HepG2 (cell line): ENCODE data around the gene TMEM45A. TPM values are rescaled to one million over a fixed set of nuclear protein-coding genes. Genes with fewer than 3 reads are reported as not detected.

Experiments
- ATAC-seq: fragments of 200-7000 bp; cut with Tn5 transposase; 3 replicates; pipeline ENCODE4 v1.9.1; 2020; ENCODE audit warnings: mild to moderate bottlenecking, moderate library complexity
- BruUV-seq: library from RNA; stranded (reverse); fragments of 400-500 nt; replicated peaks from 2 replicates; lab custom pipeline; 2021; lab: Mats Ljungman, UMichigan
- CTCF ChIA-PET: fragments of 300-600 bp; formaldehyde crosslinking; extraction: SDS; loops from one replicate; lab custom pipeline; 2021; ENCODE audit warnings: low total read pairs, inconsistent platforms, low intra/inter-chr PET ratio; lab: Yijun Ruan, JAX
- POLR2A ChIA-PET: fragments of 350-600 bp; sonication (Branson Sonifier 250); formaldehyde crosslinking; loops from one replicate; lab custom pipeline; 2020; ENCODE audit warnings: antibody characterized with exemption, inconsistent platforms; lab: Yijun Ruan, JAX
- DNase-seq: peaks from one replicate; pipeline ENCODE4 v3.0.0-alpha.2; 2015; ENCODE audit warnings: low spot score
- FAIRE-seq: peaks from 3 replicates; lab custom pipeline; 2011; peaks lifted over from hg19 to GRCh38; lab: Jason Lieb, UNC
- H2AFZ ChIP-seq: one replicate; pipeline ENCODE4 v1.6.1; 2011; ENCODE audit warnings: low read length, inconsistent platforms
- H3K27ac ChIP-seq: fragments of 300-600 bp; 3 replicates; pipeline ENCODE4 v1.8.0; 2011; ENCODE audit warnings: mixed run types, mild to moderate bottlenecking, mixed read lengths, low read length, inconsistent platforms; ENCODE audit not compliant: insufficient read depth; ENCODE audit errors: extremely low read length
- H3K27me3 ChIP-seq, 2 experiments: fragments of 200-600 bp in 1 of 2; 2 replicates in 1 of 2; 3 replicates in 1 of 2; pipeline versions ENCODE4 v1.6.0 to v1.8.0; 2011; ENCODE audit warnings: low read length in 2 of 2, mild to moderate bottlenecking in 2 of 2, moderate library complexity in 2 of 2, inconsistent platforms in 1 of 2; ENCODE audit not compliant: insufficient read depth in 2 of 2, control insufficient read depth in 1 of 2
- H3K36me3 ChIP-seq, 2 experiments: fragments of 200-600 bp in 1 of 2; replicated peaks in 1 of 2; 2 replicates in 1 of 2; 3 replicates in 1 of 2; pipeline versions ENCODE4 v1.5.1 to v1.8.0; 2011; ENCODE audit warnings: low read length in 2 of 2, inconsistent platforms in 1 of 2; ENCODE audit not compliant: insufficient read depth in 2 of 2, control insufficient read depth in 1 of 2
- H3K4me1 ChIP-seq: 2 replicates; pipeline ENCODE4 v1.5.1; 2012; ENCODE audit warnings: low read length, inconsistent platforms; ENCODE audit not compliant: insufficient read depth
- H3K4me2 ChIP-seq: 2 replicates; pipeline ENCODE4 v1.6.0; 2011; ENCODE audit warnings: low read depth, low read length, inconsistent platforms
- H3K4me3 ChIP-seq, 3 experiments: fragments of 200-600 bp in 1 of 3; sonication (generic), shearing (Covaris generic) in 1 of 3; replicated peaks in 1 of 3; 2 replicates each; pipeline ENCODE4 v1.5.1; 2011 to 2016; ENCODE audit warnings: low read length in 3 of 3, inconsistent platforms in 2 of 3, low read depth in 2 of 3, mild to moderate bottlenecking in 2 of 3, control low read depth in 1 of 3, mixed read lengths in 1 of 3; ENCODE audit not compliant: insufficient read depth in 1 of 3
- H3K79me2 ChIP-seq: one replicate; pipeline ENCODE4 v1.6.1; 2011; ENCODE audit warnings: low read length, inconsistent platforms; ENCODE audit not compliant: insufficient read depth
- H3K9ac ChIP-seq: 2 replicates; pipeline ENCODE4 v1.6.0; 2011; ENCODE audit warnings: mild to moderate bottlenecking, low read depth, low read length, inconsistent platforms; ENCODE audit not compliant: insufficient read depth
- H3K9me3 ChIP-seq: 2 replicates; pipeline ENCODE4 v1.5.1; 2012; ENCODE audit warnings: mild to moderate bottlenecking, low read length
- H4K20me1 ChIP-seq: 2 replicates; pipeline ENCODE4 v1.6.0; 2011; ENCODE audit warnings: inconsistent platforms, mild to moderate bottlenecking, low read length, moderate library complexity; ENCODE audit not compliant: insufficient read depth
- KDM1A ChIP-seq: IDR thresholded peaks from 2 replicates; pipeline ENCODE4 v1.6.1; 2016; ENCODE audit warnings: missing compliant biosample characterization
- MAZ ChIP-seq, 2 experiments: sonication (generic) in 1 of 2; formaldehyde crosslinking in 1 of 2; IDR thresholded peaks; 2 replicates each; pipeline versions ENCODE4 v1.5.0 to v1.6.1; 2012 to 2020; ENCODE audit warnings: low read depth in 2 of 2, mild to moderate bottlenecking in 2 of 2, borderline replicate concordance in 1 of 2, improper control_type of control experiment in 1 of 2, low read length in 1 of 2, missing genetic modification reagents in 1 of 2, moderate library complexity in 1 of 2
- MYNN ChIP-seq: sonication (generic); formaldehyde crosslinking; IDR thresholded peaks from 2 replicates; pipeline ENCODE4 v1.4.0; 2020; ENCODE audit warnings: mild to moderate bottlenecking, low read depth, missing genetic modification reagents
- RELA ChIP-seq: sonication (generic); formaldehyde crosslinking; IDR thresholded peaks from 2 replicates; pipeline ENCODE4 v1.4.0; 2020; ENCODE audit warnings: missing genetic modification reagents
- RFXAP ChIP-seq: sonication (generic); formaldehyde crosslinking; IDR thresholded peaks from 2 replicates; pipeline ENCODE4 v1.4.0; 2020; ENCODE audit warnings: missing genetic modification reagents, borderline replicate concordance
- SIX1 ChIP-seq: sonication (generic); formaldehyde crosslinking; IDR thresholded peaks from 2 replicates; pipeline ENCODE4 v1.4.0; 2020; ENCODE audit warnings: missing genetic modification reagents, borderline replicate concordance
- ZFX ChIP-seq: sonication (generic); formaldehyde crosslinking; IDR thresholded peaks from 2 replicates; pipeline ENCODE4 v1.4.0; 2020; ENCODE audit warnings: mild to moderate bottlenecking, low read depth, missing genetic modification reagents, moderate library complexity
- ZNF263 ChIP-seq: sonication (generic); formaldehyde crosslinking; IDR thresholded peaks from 2 replicates; pipeline ENCODE4 v1.4.0; 2020; ENCODE audit warnings: missing genetic modification reagents
- ZNF329 ChIP-seq: sonication (generic); formaldehyde crosslinking; IDR thresholded peaks from 2 replicates; pipeline ENCODE4 v1.9.0; 2021; ENCODE audit warnings: low read depth, mild to moderate bottlenecking, missing genetic modification reagents
- WGBS: methylation state at CpG from one replicate; pipeline ENCODE4 v1.1.6; 2017; ENCODE audit warnings: low lambda C conversion rate; 5-methylcytosine and 5-hydroxymethylcytosine counted together
- in situ Hi-C: cut with HindIII; loops from 2 replicates; pipeline ENCODE4 v1.10.0; 2017; ENCODE audit warnings: low pct_unique_long_range_greater_than_20kb; ENCODE audit not compliant: extremely low pct_ligation_motif_present
- intact Hi-C: fragments of 100-400 bp; cut with micrococcal nuclease; formaldehyde crosslinking; loops from one replicate; pipeline ENCODE4 v1.10.0; 2022; ENCODE audit not compliant: unreplicated experiment
- polyA plus RNA-seq, 8 experiments: library from polyadenylated mRNA; depleted of rRNA in 3 of 8; stranded (reverse) in 7 of 8; unstranded in 1 of 8; fragments of >200 nt; fragmentation: Illumina TruSeq in 4 of 8; extraction: Trizol in 4 of 8; gene quantifications; 2 replicates each; pipeline versions ENCODE4 v1.2.1 to v1.2.3, GENCODE V29; 2011 to 2016; ENCODE audit warnings: low read depth in 4 of 8, missing spikeins in 1 of 8, mixed read lengths in 1 of 8; ENCODE audit not compliant: insufficient read depth in 1 of 8
- total RNA-seq, 5 experiments: library from RNA; depleted of rRNA; stranded (reverse); fragments of >200 nt; fragmentation: Illumina TruSeq; extraction: Trizol; gene quantifications; 2 replicates each; pipeline ENCODE4 v1.2.3, GENCODE V29; 2016; ENCODE audit warnings: low read depth in 1 of 5
- TF ChIP-seq, protein P1 (sequence below): sonication (generic); formaldehyde crosslinking; IDR thresholded peaks from 2 replicates; pipeline ENCODE4 v1.5.0; 2020; ENCODE audit warnings: mild to moderate bottlenecking, missing genetic modification reagents, borderline replicate concordance

TMEM45A gene
- total and polyA plus RNA-seq, 2 of the 13 experiments (the other 11 are each of a cell fraction or from before 2014, with no cell fraction given), result 14.8 to 38.5 TPM

DNA sequence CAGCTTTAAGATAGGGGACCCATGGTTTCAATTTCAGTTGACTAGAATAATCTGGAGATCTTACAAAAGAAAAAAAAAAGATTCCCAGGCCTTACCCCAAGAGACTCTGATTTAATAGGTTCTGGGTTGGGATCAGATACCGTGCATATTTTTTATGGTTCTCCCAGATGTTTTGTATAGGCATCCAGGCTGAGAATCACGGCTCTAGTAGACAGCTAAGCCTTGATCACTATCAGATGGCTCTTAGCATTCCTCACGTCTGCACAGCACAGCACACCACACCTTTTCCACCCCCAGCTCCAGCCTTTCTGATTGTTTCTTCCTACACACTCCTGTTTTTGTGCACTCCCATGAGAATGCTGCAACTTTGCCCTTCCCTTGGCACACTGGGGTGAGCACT lies 40.8 kb downstream of the TMEM45A start:
- WGBS, result 62% methylated on average over 3 of the region's 3 CpGs
- TF ChIP-seq KDM1A (CRISPR knock-in tag), result no peak
- no peak for TF ChIP-seq MAZ (IDR thresholded peaks at IDR 0.05; ENCODE audit: borderline replicate concordance, low read depth, low read length)
- no peak for TF ChIP-seq MAZ (CRISPR knock-in tag; IDR thresholded peaks at IDR 0.05; ENCODE audit: low read depth)
- no peak for TF ChIP-seq RFXAP
- no peak for TF ChIP-seq MYNN
- TF ChIP-seq, all 625 proteins: peak for 0
- H3K4me2 ChIP-seq, result no peak overlapping the region
- ChIA-PET CTCF (no interaction called here), POLR2A (no interaction called here)
- no peaks in the 10 kb centered on the region for H3K27me3 ChIP-seq
- H3K9ac ChIP-seq, result no peak overlapping the region
- no peak for DNase-seq
- no peak overlapping the region for H2AFZ ChIP-seq
- H3K36me3 ChIP-seq, result peaks cover 0 to 9% of the 10 kb centered on the region in 2 experiments; a peak in 1 of 5 replicates
- H3K9me3 ChIP-seq, result no peaks in the 10 kb centered on the region
- FAIRE-seq, result no peak
- H3K4me3 ChIP-seq, result no peak overlapping the region
- no peaks in the 10 kb centered on the region for H3K79me2 ChIP-seq
- in situ Hi-C loops, result no loop called here
- H3K27ac ChIP-seq, result no peak overlapping the region
- no TSS peak for BruUV-seq
- peaks cover 8% of the 10 kb centered on the region; the same call in 1 of the 2 replicates for H3K4me1 ChIP-seq
- no peak for ATAC-seq
- intact Hi-C loops, result no loop called here
- no peaks in the 10 kb centered on the region for H4K20me1 ChIP-seq

DNA sequence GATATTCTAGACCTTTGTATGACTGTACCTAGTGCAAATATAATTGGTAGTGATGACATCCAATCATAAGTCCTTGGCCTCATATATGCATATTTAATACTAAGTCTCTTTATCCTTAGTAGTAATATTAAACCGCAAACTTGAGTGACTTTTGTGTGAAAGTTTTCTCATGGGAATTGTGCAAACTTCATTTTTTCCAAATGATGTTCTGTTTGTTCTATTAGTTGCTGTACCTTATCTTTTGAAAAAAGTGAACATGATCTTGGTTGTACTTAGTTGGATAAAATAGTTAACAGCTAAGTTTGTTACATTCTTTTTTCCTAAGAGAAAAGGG lies 43.2 kb downstream of the TMEM45A start:
- no peak for DNase-seq
- intact Hi-C loops, result no loop called here
- Histone ChIP-seq H3K36me3 (peaks cover 0 to 9% of the 10 kb centered on the region in 2 experiments; a peak in 1 of 5 replicates), H3K9me3 (no peaks in the 10 kb centered on the region), H3K4me2 (no peak overlapping the region), H3K79me2 (no peaks in the 10 kb centered on the region), H3K9ac (no peak overlapping the region), H4K20me1 (no peaks in the 10 kb centered on the region), H2AFZ (no peak overlapping the region), H3K4me3 (no peak overlapping the region), H3K4me1 (peaks cover 8% of the 10 kb centered on the region; the same call in 1 of the 2 replicates), H3K27ac (no peak overlapping the region), H3K27me3 (no peaks in the 10 kb centered on the region)
- BruUV-seq, result no TSS peak
- ChIA-PET POLR2A (no interaction called here), CTCF (no interaction called here)
- in situ Hi-C loops, result no loop called here
- 73% methylated on average over 1 of the region's 1 CpG for WGBS
- FAIRE-seq, result no peak
- no peak for ATAC-seq
- TF ChIP-seq, protein P1, sequence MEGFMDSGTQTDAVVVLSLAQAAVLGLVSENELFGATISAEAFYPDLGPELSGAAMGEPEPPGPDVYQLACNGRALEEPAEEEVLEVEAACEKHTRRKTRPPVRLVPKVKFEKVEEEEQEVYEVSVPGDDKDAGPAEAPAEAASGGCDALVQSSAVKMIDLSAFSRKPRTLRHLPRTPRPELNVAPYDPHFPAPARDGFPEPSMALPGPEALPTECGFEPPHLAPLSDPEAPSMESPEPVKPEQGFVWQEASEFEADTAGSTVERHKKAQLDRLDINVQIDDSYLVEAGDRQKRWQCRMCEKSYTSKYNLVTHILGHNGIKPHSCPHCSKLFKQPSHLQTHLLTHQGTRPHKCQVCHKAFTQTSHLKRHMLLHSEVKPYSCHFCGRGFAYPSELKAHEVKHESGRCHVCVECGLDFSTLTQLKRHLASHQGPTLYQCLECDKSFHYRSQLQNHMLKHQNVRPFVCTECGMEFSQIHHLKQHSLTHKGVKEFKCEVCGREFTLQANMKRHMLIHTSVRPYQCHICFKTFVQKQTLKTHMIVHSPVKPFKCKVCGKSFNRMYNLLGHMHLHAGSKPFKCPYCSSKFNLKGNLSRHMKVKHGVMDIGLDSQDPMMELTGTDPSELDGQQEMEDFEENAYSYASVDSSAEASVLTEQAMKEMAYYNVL (CRISPR knock-in tag), result no peak
- TF ChIP-seq ZNF329 (CRISPR knock-in tag) (no peak), SIX1 (CRISPR knock-in tag) (no peak), ZNF263 (no peak), RELA (no peak), ZFX (CRISPR knock-in tag) (no peak)
